Bronchial epithelial cell (primary cell): ENCODE measurements around the gene GALNT18. TPM values are rescaled to one million over a fixed set of nuclear protein-coding genes. Genes with fewer than 3 reads are reported as not detected.
A peak's percentile ranks its signal among the peaks of the same experiment; 100 is the strongest.

Experiments
- DNase-seq: peaks from one replicate; pipeline ENCODE4 v3.0.0-alpha.2; 2010; ENCODE audit warnings: low read depth
- FAIRE-seq: peaks from 2 replicates; lab custom pipeline; 2011; peaks lifted over from hg19 to GRCh38; lab: Jason Lieb, UNC
- H3K27me3 ChIP-seq: 2 replicates; pipeline ENCODE4 v1.5.1; 2011; ENCODE audit warnings: low read length; ENCODE audit not compliant: control insufficient read depth, insufficient read depth
- H3K36me3 ChIP-seq: 2 replicates; pipeline ENCODE4 v1.5.1; 2011; ENCODE audit warnings: low read length; ENCODE audit not compliant: control insufficient read depth, insufficient read depth
- H3K4me3 ChIP-seq: 2 replicates; pipeline ENCODE4 v1.5.1; 2011; ENCODE audit warnings: mild to moderate bottlenecking, low read depth, low read length, control low read depth
- total RNA-seq: library from RNA; depleted of rRNA; stranded (reverse); fragments of >200 nt; gene quantifications from 2 replicates; pipeline ENCODE4 v1.2.1, GENCODE V29; 2014
- TF ChIP-seq, protein P1 (sequence below): IDR thresholded peaks from 2 replicates; pipeline ENCODE4 v1.5.1; 2011; ENCODE audit warnings: mild to moderate bottlenecking, moderate library complexity, low read length, control low read depth, inconsistent platforms; ENCODE audit not compliant: insufficient read depth, severe bottlenecking

The GALNT18 gene
- total RNA-seq, 1 donor from 2014 or later = 26.1 TPM

DNA sequence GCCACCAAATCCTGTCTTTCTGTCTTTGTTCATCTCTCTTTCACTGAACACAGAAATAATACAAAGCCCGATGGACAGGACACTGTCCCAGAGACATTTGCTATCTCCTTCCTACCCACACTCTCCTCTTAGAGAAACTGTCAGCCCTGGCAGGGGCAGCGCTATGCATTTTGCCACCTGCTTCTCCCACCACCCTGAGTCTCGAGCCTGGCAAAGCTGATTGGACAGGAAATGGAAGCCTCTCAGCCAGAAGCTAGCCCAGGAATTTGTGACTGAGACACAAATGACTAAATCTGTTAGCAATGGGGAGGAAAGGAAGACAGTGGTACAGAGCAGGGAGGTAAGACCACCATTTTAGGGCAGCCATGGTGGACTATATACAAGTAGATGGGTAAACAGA, 14.9 kb upstream of the GALNT18 start:
- FAIRE-seq = no peak
- H3K27me3 ChIP-seq = no peaks in the 10 kb centered on the region
- DNase-seq = no peak

GRCh38 chr11:11635443-11635842, 13.6 kb upstream of the GALNT18 start:
- no peak for FAIRE-seq
- TF ChIP-seq, protein P1, sequence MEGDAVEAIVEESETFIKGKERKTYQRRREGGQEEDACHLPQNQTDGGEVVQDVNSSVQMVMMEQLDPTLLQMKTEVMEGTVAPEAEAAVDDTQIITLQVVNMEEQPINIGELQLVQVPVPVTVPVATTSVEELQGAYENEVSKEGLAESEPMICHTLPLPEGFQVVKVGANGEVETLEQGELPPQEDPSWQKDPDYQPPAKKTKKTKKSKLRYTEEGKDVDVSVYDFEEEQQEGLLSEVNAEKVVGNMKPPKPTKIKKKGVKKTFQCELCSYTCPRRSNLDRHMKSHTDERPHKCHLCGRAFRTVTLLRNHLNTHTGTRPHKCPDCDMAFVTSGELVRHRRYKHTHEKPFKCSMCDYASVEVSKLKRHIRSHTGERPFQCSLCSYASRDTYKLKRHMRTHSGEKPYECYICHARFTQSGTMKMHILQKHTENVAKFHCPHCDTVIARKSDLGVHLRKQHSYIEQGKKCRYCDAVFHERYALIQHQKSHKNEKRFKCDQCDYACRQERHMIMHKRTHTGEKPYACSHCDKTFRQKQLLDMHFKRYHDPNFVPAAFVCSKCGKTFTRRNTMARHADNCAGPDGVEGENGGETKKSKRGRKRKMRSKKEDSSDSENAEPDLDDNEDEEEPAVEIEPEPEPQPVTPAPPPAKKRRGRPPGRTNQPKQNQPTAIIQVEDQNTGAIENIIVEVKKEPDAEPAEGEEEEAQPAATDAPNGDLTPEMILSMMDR = no peak
- Histone ChIP-seq H3K36me3 (no peaks in the 10 kb centered on the region), H3K4me3 (no peak overlapping the region), H3K27me3 (no peaks in the 10 kb centered on the region)
- DNase-seq = no peak

More for the DNA sequence above, 14.9 kb upstream of the GALNT18 start:
- Histone ChIP-seq H3K4me3 (no peak overlapping the region), H3K36me3 (no peaks in the 10 kb centered on the region)
- TF ChIP-seq, protein P1 = no peak

GRCh38 chr11:11629368-11629767, 7.6 kb upstream of the GALNT18 start:
- H3K4me3 ChIP-seq = no peak overlapping the region
- H3K27me3 ChIP-seq = no peaks in the 10 kb centered on the region
- TF ChIP-seq, protein P1 = no peak
- peak; percentile 64 for FAIRE-seq
- no peak for DNase-seq
- H3K36me3 ChIP-seq = no peaks in the 10 kb centered on the region

DNA sequence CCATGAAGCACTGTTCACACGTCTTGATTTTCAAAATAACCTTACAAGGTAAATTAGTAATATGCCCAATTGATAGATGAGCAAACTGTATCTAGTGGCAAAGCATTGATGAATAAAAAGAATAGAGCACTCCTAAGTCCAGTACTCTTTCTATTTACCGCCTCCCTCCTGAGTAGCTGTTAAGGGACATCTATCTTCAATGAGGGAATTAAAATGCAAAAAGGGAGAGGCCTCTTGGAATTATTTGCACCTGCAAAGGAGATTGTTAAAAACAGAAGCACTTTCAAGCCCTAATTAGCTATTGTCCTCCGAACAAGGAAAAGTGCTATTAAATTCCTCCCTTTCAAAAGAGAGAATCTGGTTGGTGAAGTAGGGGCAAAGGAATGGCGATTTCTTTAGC, 6.8 kb upstream of the GALNT18 start:
- FAIRE-seq (no peak), DNase-seq (no peak)
- no peak overlapping the region for H3K4me3 ChIP-seq
- H3K27me3 ChIP-seq = no peaks in the 10 kb centered on the region
- H3K36me3 ChIP-seq = no peaks in the 10 kb centered on the region
- TF ChIP-seq, protein P1 = no peak

DNA sequence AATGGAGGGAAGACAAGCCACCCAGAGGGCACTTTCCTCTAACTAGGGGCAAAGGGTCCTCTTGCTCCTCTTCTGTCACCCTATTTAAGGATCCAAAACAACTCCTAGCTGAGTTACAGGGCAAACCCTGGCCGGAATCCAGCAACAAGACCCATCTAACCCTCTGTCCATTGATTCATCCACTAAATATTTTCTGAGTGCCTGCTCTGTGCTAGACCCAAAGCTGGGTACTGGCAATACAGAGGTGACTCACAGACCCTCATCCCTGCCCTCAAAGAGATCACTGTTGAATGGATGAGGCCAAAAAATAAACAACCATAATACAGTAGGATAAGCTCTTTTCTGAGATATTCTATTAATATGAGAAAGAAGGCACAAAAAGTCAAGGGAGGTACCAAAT, 4.3 kb upstream of the GALNT18 start:
- peak; percentile 58 for DNase-seq

More for the DNA sequence above, 4.3 kb upstream of the GALNT18 start:
- no peak overlapping the region for H3K4me3 ChIP-seq
- FAIRE-seq = no peak
- TF ChIP-seq, protein P1 = no peak
- H3K27me3 ChIP-seq = no peaks in the 10 kb centered on the region
- H3K36me3 ChIP-seq = no peaks in the 10 kb centered on the region
